ENCODE data around the gene TYW3.

- no peak for TF ChIP-seq CTCF (IDR thresholded peaks at IDR 0.05; ENCODE audit: low read depth, low read length, missing input control)
- TF ChIP-seq SP1 (IDR thresholded peaks at IDR 0.05), result no peak
- no peak for TF ChIP-seq EGR1 (IDR thresholded peaks at IDR 0.05; ENCODE audit: low read depth in 2 of 2)
- TF ChIP-seq GABPA (IDR thresholded peaks at IDR 0.05 in 1 of 2, conservative IDR thresholded peaks at IDR 0.05 in 1 of 2), result no peak
- TF ChIP-seq REST (IDR thresholded peaks at IDR 0.05), result no peak
- TF ChIP-seq YY1 (IDR thresholded peaks at IDR 0.05), result no peak
- TF ChIP-seq TAF1 (conservative IDR thresholded peaks at IDR 0.05), result no peak
- TF ChIP-seq MAX (IDR thresholded peaks at IDR 0.05), result no peak
- no peak for TF ChIP-seq ZBTB33 (IDR thresholded peaks at IDR 0.05)
- no peak for TF ChIP-seq ATF3 (IDR thresholded peaks at IDR 0.05)
- TF ChIP-seq RAD21 (IDR thresholded peaks at IDR 0.05), result no peak
- no peak for TF ChIP-seq FOXA1 (IDR thresholded peaks at IDR 0.05)
- TF ChIP-seq NR2F2 (IDR thresholded peaks at IDR 0.05), result no peak
- no peak for TF ChIP-seq RXRA (IDR thresholded peaks at IDR 0.05)
These were observed 49.3 kb upstream of the TYW3 start for GRCh38 chr1:74683656-74684055.

All from liver (tissue), 3 donors.